GM12891 (cell line): ENCODE measurements around the gene ADD1.

Experiments
- DNase-seq: peaks from one replicate; pipeline ENCODE4 v3.0.0; 2011; ENCODE audit warnings: low spot score; ENCODE audit not compliant: insufficient read length
- FAIRE-seq: peaks from 2 replicates; lab custom pipeline; 2011; peaks lifted over from hg19 to GRCh38; lab: Jason Lieb, UNC
- PAX5 ChIP-seq: IDR thresholded peaks from 2 replicates; pipeline ENCODE4 v1.6.1; 2011; ENCODE audit warnings: low read length, moderate library complexity, mild to moderate bottlenecking; ENCODE audit not compliant: insufficient read depth, severe bottlenecking
- POLR2A ChIP-seq: IDR thresholded peaks from 2 replicates; pipeline ENCODE4 v1.6.1; 2011; ENCODE audit warnings: low read depth, low read length, control low read depth
- POLR2AphosphoS5 ChIP-seq: IDR thresholded peaks from 2 replicates; pipeline ENCODE4 v1.6.1; 2011; ENCODE audit warnings: low read depth, low read length, control low read depth
- POU2F2 ChIP-seq: IDR thresholded peaks from 2 replicates; pipeline ENCODE4 v1.6.1; 2011; ENCODE audit warnings: low read depth, mild to moderate bottlenecking, control low read depth, low read length, moderate library complexity
- SPI1 ChIP-seq: IDR thresholded peaks from 2 replicates; pipeline ENCODE4 v1.6.1; 2011; ENCODE audit warnings: low read depth, low read length, control low read depth
- TAF1 ChIP-seq: IDR thresholded peaks from 2 replicates; pipeline ENCODE4 v1.6.1; 2011; ENCODE audit warnings: low read depth, low read length, control low read depth

The ADD1 gene

DNA sequence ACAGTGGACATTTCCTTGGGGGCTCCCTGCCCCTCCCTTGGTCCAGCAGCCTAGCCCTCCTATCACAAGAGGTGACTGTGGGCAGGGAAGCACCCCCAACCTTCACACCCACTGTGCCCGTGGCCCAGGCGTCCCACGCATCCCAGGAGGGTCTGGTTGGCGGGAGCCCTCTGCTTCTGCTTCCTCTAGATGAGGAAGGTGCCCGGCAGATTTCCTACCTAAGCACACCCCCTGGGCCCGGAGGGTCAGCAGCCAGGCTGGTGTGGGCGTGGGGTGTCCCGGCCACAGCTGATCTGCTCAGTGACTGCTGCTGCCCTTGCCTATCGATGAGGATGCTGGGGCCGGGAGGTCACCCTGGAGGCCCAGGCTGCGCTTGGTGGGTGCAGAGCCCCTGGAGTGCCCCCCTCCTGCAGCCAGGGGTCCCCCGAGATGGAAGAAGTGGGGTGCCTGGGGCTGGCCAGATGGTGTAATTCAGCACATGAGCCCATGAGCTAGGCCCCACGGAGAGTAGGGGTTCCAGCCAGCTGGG lies 38.6 kb upstream of the ADD1 start:
- DNase-seq (no peak), FAIRE-seq (no peak)
- TF ChIP-seq POLR2A = no peak
- no peak for TF ChIP-seq PAX5
- TF ChIP-seq POU2F2 = no peak
- TF ChIP-seq POLR2AphosphoS5 = no peak
- no peak for TF ChIP-seq SPI1
- no peak for TF ChIP-seq TAF1

GRCh38 chr4:2805712-2806389 lies 37.8 kb upstream of the ADD1 start:
- DNase-seq (no peak), FAIRE-seq (peak; percentile 20)
- TF ChIP-seq POLR2A (no peak), PAX5 (no peak), TAF1 (no peak), POU2F2 (no peak)

GRCh38 chr4:2806390-2807355 lies 37.0 kb upstream of the ADD1 start:
- no peak for TF ChIP-seq PAX5
- TF ChIP-seq SPI1 = no peak
- no peak for TF ChIP-seq POLR2A
- no peak for TF ChIP-seq TAF1
- TF ChIP-seq POLR2AphosphoS5 = no peak
- no peak for TF ChIP-seq POU2F2
- DNase-seq (no peak), FAIRE-seq (peak; percentile 9)

DNA sequence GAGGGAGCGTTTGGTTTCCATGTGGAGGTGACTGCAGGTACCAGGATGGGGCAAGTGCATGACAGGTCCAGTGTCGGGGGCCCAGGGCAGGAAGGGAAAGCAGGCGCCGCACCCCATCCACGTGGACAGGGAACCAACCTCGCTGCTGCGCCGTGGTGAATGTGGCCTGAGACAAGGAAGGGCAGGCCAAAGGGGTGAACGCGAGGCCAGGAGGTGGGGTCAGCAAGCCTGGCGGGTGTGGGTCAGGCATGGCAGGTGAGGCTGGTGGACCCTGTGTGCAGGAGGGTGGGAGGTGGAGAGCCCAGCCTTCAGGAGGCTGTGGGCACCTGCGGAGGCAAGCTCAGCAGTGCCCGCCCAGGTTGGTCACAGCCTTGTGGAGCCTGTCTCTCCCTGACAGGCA lies 36.1 kb upstream of the ADD1 start:
- DNase-seq (no peak), FAIRE-seq (no peak)
- TF ChIP-seq TAF1 (no peak), SPI1 (no peak), POU2F2 (no peak), PAX5 (no peak), POLR2A (no peak), POLR2AphosphoS5 (no peak)

DNA sequence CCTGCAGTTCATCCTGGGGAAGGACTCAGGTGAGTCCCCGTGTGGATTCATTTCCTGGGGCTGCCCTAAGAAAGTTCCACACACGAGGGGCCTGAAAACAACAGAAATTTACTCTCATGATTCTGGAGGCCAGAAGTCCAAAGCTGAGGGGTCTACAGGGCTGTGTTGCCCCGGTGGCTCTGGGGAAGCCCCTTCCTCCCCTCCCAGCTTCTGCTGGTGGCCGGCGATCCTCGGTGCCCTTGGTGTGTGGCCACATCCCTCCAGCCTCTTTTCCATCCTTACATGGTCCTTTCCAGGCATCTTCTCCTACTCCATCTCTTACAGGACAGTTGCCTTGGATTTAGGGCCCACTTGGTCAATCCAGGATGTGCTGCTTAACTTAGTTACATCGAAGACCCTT lies 35.6 kb upstream of the ADD1 start:
- TF ChIP-seq SPI1 = no peak
- TF ChIP-seq POLR2AphosphoS5 = no peak
- no peak for TF ChIP-seq PAX5
- DNase-seq (no peak), FAIRE-seq (no peak)

GRCh38 chr4:2809610-2810180 lies 33.9 kb upstream of the ADD1 start:
- DNase-seq = no peak
- FAIRE-seq = no peak
- TF ChIP-seq POLR2A = no peak
- TF ChIP-seq PAX5 = no peak
- no peak for TF ChIP-seq TAF1
- no peak for TF ChIP-seq POLR2AphosphoS5
- no peak for TF ChIP-seq POU2F2
- no peak for TF ChIP-seq SPI1

DNA sequence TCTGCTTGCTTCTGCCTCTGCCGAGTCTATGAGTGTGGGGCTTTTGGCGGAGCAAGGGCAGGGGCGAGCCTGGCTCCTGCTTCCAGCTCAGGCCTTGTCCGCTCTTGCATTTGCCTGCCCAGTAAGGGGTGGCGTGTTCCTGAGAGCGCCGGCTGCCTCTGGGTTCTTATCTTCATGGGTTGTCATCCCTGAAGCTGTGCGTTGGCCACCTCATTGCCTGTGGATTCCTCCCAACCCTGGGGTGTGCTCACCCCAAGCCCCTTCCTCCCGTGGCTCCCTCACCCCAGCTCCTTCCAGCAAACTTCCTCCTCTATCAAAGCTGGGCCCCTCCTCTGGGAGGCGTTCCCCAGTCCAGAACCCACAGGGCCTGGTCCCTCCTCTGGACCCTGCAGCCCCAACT lies 33.3 kb upstream of the ADD1 start:
- no peak for FAIRE-seq
- DNase-seq = no peak
- TF ChIP-seq PAX5 (no peak), POLR2AphosphoS5 (no peak), TAF1 (no peak), POU2F2 (no peak), SPI1 (no peak), POLR2A (no peak)

DNA sequence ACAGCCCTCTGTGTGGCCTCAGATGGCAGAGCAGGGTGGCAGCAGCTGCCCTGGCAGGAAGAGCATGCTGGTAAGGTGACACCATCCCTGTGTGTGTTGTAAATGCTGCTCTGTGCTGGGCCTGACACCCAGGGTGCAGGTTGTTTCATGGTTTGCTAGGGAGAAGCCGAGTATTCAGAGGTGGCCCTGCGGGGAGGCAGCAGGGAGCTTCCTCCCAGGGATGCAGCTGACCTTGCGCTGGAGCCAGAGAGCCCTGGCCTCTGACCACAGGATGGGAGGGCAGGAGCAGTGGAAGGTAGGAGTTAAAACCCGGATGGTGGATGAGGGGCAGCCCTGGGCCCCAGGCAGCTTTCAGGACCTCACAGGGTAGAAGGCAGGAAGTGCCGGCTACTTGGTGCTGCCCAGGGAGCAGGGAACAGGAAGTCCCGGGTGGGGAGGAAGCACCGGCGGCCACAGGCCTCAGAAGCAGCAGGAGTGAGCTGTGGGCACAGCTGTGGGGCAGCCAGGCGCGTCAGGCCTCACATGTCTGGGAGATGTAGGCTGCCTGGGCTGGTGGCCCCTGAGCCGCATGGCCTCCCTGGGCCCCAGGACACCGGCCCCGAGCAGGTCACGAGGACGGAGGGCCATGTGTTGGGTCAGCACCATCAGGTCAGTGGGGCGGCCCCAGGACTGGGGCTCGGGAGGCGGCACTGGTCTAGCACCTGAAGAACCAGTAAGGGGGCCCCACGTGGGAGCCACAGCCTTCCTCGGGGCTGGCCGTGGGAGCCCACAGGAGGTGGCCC lies 31.6 kb upstream of the ADD1 start:
- TF ChIP-seq PAX5 (no peak), POLR2AphosphoS5 (no peak), POU2F2 (peak; percentile 30; the same call in 1 of the 2 replicates), SPI1 (peak; percentile 74), POLR2A (0 out of 2 replicates have a peak, but pooled peaks have one; percentile 27), TAF1 (no peak)
- FAIRE-seq (peak; percentile 96), DNase-seq (peak; percentile 74)
